ENCODE measurements around the gene RFTN1. TPM values are rescaled to one million over a fixed set of nuclear protein-coding genes. Genes with fewer than 3 reads are reported as not detected.

RFTN1 gene
- total RNA-seq, 1 experiment from 2014 or later = 21.3 TPM

DNA sequence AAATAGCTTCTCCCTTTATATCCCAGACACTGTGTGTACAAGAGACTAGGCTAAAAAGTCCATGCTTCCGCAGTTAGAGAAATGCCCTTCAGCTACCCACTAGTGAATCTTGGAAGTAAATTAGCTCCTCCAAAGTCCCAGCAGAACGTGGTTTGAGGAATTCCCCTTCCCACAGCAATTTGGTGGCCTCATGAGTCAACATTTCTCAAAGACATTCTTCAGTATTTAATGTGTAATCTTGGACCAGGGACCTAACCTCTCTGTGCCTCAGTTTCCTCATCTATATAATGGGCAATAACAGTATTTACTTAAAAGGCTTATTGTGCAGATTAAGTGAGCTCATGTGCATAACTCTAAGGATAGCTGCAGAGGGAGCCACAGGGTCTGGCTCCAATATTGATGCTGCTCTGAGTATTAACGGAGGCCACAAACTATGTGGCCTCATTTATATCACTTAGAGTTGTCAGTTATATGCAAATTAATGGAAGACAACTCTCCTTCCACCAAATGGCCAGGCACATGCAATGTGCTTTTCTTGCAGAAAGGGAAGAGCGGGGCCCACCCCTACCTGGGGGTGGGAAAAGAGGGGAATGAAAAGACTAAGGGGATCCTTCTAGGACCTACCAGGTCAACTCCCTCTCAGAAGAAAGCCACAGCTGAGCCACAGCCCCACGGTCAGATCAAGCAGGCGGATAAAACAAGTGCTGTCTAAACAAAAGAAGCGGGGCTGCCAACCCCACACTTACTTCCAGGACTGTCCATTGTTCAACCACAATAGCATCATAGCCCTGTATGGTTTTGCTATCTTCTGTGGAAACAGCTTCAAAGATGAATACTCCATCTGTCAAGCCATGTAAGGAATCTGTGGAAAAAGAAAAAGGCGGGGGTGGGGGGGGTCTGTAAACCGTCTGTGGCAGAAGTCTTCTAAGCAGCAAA lies 156.0 kb downstream of the RFTN1 start:
- no peak for DNase-seq (ENCODE audit: low spot score)
- in situ Hi-C loops (cut with HindIII; ENCODE audit: low sequenced_read_pairs) = no loop called here

DNA sequence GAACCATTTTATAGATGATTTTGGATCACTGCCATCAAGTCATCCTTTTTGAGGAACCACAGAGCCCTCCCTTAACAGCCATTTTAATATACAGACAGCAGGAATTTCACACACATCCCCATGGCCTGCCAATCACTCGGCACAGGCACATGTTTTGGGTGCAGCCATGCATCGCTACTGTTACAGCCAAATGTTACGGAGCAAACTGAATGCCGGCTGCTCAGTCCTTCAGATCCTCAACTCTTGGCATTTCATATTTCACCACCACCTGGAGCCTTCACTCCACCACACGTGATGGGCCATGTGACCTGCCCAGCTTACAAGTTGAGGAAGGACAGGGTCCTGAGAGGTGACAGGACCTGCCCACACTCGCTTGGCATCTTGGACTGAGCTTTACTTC lies 157.7 kb downstream of the RFTN1 start:
- in situ Hi-C loops (cut with HindIII; ENCODE audit: low sequenced_read_pairs) = no loop called here
- DNase-seq (ENCODE audit: low spot score) = peak; percentile 36

DNA sequence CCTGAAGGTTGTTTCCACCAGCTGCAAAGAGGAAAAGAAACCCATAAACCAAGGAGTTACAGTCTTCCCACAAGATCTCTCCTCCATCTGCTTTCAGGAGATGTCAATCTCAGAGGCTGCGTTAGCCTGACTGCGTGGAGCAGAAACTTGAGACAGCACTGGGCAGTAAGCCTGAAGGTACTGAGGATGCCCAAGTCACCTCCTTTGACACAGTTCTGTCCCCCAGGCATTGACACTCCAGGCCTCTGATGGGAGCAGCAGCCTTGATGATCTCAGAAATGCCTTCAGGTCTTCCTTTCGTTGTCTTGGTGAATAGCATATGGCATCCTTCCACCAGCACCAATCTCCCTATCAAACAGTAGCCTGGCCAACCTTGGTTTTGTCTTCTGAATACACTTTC lies 159.2 kb downstream of the RFTN1 start:
- no peak for DNase-seq (ENCODE audit: low spot score)
- in situ Hi-C loops (cut with HindIII; ENCODE audit: low sequenced_read_pairs) = no loop called here

DNA sequence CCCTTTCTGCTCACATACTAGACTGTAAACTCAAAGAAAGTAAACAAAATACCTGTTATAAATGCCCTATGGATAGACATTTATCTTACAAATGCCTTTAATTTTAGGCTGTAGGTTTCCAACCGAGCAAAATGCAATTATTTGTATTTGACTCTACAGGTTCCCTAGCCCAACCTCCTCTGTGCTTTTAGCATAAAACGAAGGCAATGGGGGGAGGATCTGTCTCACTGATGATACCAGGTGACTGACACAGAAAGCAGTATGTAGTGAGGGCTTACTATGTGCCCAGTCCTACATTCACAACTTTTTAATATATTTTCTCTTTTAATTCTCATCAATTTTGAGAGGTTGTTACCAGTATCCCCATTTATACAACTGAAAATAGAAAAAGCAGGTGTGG lies 161.1 kb downstream of the RFTN1 start:
- no peak for DNase-seq (ENCODE audit: low spot score)
- in situ Hi-C loops (cut with HindIII; ENCODE audit: low sequenced_read_pairs) = no loop called here

DNA sequence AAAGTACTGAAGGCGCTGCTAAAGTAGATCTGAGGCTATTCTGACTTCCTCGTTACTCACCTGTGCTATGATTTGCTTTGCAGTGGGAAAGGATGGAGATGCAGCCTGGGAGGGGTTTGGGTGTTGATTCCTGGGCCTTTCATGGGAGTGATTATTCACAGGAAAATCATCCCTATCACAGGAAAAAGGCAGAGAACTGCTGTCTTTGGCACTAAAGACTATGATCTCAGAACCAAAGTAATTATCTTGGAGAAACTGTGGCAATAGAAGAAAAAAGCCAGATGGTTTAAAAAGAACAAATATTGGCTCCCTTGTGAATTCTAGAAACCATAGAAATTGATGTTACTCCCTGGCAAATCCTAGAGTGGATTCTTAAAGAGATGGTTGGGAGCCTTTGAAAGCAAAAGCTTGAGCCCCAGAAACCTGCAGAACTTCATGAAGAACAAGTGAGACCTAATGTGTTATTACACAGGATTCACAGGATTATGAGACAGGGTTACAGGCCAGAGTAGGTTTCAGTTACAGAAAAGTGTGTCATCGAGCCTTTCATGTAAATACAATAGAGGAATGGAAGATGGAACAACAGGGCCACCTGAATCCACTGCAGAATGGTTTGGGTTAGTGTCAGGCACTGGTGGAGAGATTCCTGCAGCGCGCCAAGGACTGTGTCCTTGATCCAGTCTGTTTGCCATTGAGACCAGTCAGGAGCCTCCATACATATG lies 162.7 kb downstream of the RFTN1 start:
- DNase-seq (ENCODE audit: low spot score) = no peak
- in situ Hi-C loops (cut with HindIII; ENCODE audit: low sequenced_read_pairs) = no loop called here

DNA sequence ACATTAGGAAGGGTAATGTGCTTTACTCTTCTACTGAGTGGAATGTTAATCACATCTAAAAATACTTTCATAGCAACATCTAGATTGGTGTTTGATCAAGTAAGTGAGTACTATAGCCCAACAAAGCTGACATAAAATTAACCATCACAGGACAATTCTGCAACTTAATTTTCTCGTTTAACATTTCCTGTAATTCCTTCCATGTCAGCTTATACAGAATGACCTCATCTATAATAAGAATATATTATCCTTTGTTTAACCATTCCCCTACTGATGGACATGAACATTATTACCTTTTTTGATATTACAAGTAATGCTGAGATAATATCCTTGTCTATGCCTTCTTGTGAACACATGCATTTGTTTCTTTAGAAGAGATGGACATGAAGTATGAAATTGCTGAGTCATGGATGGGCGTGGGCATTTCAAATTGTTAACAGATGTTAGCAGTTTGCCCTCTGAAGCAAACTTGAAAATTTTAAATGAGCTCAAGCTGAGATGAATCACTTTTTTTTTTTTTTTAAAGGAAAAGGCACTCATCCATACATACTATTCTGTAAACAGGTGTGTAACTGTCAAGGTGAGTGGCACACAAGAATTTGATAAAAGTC lies 163.4 kb downstream of the RFTN1 start:
- in situ Hi-C loops (cut with HindIII; ENCODE audit: low sequenced_read_pairs) = no loop called here
- no peak for DNase-seq (ENCODE audit: low spot score)

DNA sequence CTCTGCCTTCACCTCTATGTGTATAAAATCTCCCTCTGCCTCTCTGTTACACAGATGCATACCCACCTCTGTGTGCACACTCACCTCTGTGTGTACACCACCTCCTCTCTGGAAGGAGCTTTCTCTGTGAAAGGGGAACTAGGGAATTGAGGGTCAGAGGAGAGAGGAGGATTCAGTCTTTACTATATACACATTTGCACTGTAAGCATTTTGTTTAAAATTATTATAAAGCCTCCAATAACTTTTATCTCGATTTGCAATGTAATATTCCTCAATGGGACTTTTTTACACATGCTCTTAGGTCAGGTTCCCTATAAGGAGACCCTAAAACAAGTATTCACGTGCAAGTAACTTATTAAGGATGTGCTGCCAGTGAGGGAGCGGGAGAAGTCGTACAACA lies 166.0 kb downstream of the RFTN1 start:
- in situ Hi-C loops (cut with HindIII; ENCODE audit: low sequenced_read_pairs) = no loop called here
- DNase-seq (ENCODE audit: low spot score) = no peak

DNA sequence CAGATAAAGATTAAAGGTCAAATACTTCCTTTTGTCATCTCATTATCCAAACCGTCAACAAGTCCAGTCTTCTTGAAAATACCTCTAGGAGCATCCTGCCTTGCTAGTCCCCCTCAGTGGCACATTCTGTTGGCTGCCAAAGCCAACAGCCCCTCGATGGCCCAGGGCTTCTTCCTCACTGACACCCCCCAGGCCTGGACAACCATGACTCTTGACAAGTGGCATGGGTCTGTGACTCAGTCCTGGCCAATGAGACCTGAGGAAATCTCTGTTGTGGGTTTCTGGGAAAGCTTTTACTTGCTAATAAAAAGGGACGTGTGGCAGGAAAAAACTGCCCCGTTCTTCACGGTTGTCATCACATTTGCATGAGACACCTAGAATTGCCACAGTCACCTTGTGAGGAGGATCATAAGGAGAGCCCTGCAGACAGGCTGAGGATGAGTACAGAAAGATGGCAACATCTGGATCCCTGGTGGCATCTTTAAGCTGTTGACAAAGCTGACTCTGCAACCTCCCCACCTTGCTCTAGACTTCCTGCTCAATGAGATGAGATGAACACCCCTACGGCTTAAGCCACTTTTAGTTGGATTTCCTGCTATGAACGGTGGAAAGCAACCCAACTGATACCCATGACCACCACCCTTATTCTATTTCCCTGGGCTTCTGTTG lies 167.0 kb downstream of the RFTN1 start:
- in situ Hi-C loops (cut with HindIII; ENCODE audit: low sequenced_read_pairs) = no loop called here
- no peak for DNase-seq (ENCODE audit: low spot score)

DNA sequence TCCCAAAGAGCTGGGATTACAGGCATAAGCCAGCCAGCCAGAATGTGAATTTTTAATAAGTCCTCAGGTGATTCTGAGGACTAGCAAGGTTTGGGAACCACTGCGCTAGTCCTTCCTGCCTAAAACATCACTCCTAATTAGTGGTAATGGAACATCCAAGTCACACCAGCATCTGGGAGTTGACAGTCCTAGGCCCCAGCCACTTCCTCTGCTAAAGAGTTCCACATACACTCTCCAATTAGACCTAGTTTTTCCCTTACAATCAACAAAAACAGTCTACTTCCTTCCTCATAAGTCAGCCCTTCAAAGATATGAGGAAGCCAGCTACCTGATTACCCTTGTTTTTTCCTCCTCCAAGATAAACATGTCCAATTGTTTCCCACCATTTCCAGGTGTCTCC lies 170.4 kb downstream of the RFTN1 start:
- DNase-seq (ENCODE audit: low spot score) = no peak
- in situ Hi-C loops (cut with HindIII; ENCODE audit: low sequenced_read_pairs) = no loop called here

DNA sequence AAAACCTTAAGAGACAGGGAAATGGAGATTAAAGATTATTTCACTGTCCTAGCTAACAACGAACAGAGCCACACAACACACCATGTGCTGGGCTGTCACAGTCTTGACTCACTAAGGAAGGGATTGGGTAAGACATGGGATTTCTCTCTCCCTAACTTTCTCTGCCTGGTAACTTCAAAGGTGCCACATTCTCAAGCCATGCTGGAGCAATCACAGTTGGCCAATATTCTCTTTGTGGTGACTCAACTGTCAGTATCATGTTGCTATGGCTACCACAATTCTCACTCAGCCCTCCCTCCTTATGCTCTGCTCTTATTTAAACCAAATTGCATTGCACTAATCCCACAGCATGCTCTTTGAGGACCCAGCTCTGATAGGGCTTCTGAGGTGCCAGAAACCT lies 174.5 kb downstream of the RFTN1 start:
- in situ Hi-C loops (cut with HindIII; ENCODE audit: low sequenced_read_pairs) = no loop called here
- DNase-seq (ENCODE audit: low spot score) = no peak

DNA sequence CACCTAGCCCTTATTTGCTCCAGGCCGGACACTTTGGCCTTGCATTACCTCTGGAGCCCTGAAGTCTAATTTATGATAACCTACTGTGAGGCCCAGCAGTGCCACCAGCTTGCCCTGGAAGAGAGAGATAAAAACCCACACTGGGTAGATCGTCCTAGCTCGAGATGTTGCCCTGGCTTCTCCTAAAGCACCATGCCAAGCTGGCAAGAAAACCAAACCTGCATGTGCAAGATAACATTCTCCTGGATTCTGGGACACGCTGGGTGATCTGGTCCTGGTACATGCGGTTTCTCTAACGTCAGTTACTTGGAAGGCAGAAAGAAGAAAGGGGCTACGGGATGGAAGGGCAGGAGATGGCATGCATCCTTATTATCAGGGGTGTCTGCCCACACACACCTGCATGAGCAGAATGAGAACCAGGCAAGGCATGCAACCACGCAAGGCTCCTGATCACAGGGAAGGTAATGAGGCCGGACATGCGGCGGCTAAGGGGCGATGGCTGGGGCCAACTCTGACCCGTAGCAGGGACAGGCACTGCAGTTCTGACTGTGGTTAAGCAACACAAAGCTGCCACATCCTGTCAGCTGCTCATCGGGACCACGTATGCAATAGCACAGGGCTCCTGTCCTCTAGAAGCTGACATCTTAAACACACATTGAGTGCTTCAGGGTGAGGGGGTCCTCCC lies 175.5 kb downstream of the RFTN1 start:
- in situ Hi-C loops (cut with HindIII; ENCODE audit: low sequenced_read_pairs) = no loop called here
- DNase-seq (ENCODE audit: low spot score) = no peak

DNA sequence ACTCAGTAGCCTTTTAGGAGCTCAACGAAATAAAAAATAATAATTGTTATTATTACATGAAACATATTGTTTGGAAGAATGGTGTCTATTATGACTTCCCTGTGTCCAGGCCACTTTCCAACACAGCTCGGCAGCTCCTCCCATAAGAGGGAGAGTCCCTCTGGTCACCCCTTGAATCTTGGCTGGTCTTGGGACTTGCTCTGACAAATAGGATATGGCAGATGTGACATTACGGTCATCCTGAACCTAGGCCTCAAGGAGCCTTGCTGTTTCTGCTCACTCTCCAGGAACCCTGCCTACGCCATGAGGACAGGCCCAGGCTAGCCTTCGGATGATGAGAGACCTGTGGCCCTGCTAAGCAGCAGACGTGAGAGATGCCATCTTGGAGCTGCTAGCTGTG lies 176.7 kb downstream of the RFTN1 start:
- in situ Hi-C loops (cut with HindIII; ENCODE audit: low sequenced_read_pairs) = no loop called here
- no peak for DNase-seq (ENCODE audit: low spot score)

DNA sequence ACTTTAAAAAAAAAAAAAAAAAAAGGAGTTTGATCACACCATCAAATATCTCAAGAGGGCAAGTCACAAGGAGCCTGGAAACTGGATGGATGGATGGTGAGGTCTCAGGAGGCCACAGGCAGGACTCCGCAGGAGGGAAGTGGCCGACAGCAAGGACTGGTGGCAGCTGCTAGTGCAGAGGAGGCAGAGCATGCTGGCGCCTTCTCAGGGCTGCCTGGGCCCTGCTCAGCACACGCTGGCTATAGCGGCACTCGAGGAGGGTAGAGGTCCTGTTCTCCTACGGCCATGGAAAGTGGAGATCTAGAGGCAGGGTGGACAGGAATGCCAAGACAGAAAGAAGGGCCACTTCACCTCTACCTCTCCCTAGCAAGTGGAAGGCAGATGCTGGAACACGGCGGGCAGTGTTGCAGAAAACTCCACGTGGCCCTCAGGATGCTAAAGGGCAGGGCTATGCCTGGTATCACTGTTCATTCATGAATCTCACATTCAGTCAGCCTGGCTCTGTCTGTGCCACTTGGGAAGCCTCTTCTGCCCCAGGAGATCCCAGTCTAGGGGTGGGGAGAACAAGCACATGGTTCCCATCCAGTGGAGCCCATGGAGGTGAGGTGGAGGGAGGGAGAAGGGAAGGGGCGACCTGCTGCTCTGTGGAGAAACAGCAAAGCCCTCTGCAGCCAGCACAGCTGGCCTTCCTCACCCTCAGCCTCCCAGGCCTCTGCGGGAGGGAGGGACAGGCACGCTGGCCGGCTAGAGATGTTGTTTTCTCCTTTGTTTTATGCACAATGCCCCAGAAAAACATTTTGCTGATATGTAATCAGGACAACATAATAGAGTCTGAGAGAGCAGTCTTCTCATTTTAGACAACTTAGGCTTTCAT lies 177.5 kb downstream of the RFTN1 start:
- in situ Hi-C loops (cut with HindIII; ENCODE audit: low sequenced_read_pairs) = no loop called here

DNA sequence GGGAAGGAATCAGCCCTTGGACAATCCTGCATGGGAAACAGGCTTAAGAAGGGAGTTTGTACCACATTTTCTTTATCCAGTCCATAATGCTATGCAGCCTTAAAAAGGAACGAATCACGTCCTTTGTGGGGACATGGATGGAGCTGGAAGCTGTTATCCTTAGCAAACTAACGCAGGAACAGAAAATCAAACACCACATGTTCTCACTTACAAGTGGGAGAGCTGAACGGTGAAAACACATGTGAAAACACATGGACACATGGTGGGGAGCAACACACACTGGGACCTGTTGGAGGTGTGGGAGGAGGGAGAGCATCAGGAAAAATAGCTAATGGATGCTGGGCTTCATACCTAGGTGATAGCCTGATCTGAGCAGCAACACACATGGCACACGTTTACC lies 178.2 kb downstream of the RFTN1 start:
- in situ Hi-C loops (cut with HindIII; ENCODE audit: low sequenced_read_pairs) = no loop called here
- no peak for DNase-seq (ENCODE audit: low spot score)

More for the DNA sequence above, 177.5 kb downstream of the RFTN1 start:
- DNase-seq (ENCODE audit: low spot score) = no peak

DNA sequence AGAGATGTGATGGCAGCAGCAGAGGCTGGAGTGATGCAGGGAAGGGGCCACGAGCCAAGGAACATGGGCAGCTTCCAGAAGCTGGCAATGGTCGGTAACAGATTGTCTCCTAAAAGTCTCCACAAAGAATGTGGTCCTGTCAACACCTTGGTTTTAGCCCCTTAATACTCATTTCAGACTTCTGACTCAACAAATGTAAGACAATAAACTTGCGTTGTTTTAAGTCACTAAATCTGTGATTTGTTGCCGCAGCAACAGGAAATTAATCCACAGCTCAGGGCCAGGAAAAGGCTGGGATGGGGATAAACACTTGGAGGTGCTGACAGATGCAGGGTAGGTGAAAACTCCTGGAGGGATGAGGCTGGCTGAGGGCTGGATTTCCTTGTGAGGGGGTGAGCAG lies 178.6 kb downstream of the RFTN1 start:
- in situ Hi-C loops (cut with HindIII; ENCODE audit: low sequenced_read_pairs) = no loop called here
- no peak for DNase-seq (ENCODE audit: low spot score)

DNA sequence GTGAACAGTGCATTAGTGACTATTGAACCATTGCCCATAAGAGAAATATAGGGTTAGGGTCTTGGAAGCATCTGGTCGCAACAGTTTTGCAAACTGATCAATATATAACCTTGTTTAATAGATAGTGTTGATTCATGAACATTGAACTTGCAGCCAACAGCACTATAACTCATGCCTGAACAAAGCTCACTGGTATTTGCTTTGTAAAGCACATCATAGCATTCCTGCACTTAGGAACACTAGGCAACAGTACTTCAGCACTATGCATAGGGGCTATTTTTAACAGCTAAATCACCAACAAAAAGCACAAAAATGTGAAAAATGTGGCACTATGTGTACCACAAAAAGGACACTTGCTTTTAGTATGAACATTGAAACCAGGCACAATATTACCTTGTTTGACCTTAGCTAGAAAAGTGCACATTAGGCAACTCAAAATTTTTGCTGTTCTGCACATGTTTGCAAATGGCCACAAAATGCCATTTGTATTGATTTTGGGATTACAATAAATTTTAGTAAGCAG lies 180.5 kb downstream of the RFTN1 start:
- in situ Hi-C loops (cut with HindIII; ENCODE audit: low sequenced_read_pairs) = no loop called here
- DNase-seq (ENCODE audit: low spot score) = no peak

DNA sequence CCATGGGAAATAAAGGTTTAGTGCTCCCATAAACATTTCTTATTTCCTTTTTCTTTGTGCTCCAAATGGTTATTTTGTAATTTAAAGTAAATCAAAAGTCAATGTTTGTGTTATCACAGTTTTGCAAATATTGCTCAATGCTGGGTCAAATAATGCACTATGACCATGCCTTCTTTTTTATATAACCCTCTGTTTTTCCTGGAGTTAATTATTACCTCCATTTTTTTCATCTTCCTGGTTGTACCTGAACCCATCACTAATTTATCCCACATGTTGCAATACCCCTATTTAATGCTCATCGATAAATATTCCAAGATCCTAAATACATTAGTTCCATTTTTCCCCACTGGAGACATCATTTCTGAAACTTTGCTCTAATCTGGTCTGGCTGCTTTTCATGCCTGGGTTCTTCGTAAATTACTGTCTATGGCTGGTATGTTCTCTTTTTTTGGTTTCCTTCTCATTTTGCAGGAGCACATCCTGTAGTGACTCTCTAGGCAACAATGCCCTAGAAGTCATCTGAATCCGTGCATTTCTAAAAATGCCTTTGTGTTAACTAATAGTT lies 182.1 kb downstream of the RFTN1 start:
- DNase-seq (ENCODE audit: low spot score) = no peak
- in situ Hi-C loops (cut with HindIII; ENCODE audit: low sequenced_read_pairs) = no loop called here

DNA sequence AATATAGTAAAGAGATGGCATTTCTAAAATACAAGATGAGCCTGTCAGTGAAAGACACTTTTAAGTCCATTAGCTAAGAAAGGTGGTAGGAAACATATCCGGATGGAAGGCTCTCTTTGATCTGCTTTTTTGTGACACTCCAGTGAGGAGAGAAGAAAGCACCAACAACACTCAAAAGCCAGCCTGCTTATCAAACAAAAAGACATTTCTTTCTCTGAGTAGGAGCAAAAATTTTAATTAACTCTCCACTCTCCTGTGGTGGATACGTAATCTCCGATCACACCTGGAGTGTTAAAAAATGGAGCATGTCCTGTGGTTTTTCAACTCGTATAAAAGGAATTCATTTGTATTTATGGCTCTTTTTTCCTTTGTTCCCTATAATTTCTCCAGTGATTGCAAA lies 183.1 kb downstream of the RFTN1 start:
- in situ Hi-C loops (cut with HindIII; ENCODE audit: low sequenced_read_pairs) = no loop called here
- no peak for DNase-seq (ENCODE audit: low spot score)
